ENCODE results near the gene SEZ6L2. TPM values are rescaled to one million over a fixed set of nuclear protein-coding genes. Genes with fewer than 3 reads are reported as not detected.

The SEZ6L2 gene
- total and polyA plus RNA-seq, 9 of the 15 experiments (the other 6 are each of a cell fraction or from before 2014, with no cell fraction given), result 0.10 to 2.1 (median 0.72) TPM

DNA sequence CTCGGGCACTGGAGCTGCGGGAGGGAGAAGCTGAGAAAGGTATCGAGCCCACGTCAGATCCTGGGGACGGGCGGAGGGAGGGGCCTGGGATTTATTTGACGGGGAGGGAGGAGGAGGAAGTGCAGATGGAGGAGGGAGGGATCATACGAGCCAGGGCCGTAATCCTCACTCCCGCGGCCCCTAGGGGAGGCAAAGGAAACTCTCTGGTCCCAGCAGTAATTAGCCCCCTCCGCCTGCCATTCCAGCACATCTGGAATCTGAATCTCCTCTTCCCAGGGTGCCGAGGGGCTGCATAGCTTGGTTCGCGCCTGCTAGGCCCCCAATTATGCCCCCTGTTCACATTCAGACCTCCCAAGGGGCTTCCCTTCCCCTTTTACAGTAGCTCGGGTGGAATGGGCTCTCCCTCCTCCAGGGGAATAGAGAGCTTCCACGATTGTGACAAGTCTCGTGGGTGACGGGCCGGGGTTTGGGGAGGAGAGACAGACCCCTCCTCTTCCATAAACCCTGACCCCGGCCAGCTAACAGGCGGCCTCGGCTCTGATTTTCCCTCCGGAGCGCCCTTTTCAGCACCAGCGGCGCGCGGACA, at the start of gene SEZ6L2 (continued):
- TF ChIP-seq ZNF407 (IDR thresholded peaks at IDR 0.05; ENCODE audit: low read depth), result no peak
- TF ChIP-seq TCF3 (CRISPR knock-in tag; IDR thresholded peaks at IDR 0.05), result no peak
- TF ChIP-seq POLR2AphosphoS2 (IDR thresholded peaks at IDR 0.05; ENCODE audit: low read length), result no peak
- TF ChIP-seq PTTG1 (tag; IDR thresholded peaks at IDR 0.05; ENCODE audit: low read depth), result no peak
- no peak for TF ChIP-seq ZFPM2 (CRISPR knock-in tag; IDR thresholded peaks at IDR 0.05)
- TF ChIP-seq, protein P1, sequence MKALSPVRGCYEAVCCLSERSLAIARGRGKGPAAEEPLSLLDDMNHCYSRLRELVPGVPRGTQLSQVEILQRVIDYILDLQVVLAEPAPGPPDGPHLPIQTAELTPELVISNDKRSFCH (CRISPR knock-in tag; IDR thresholded peaks at IDR 0.05), result no peak
- TF ChIP-seq, protein P1 (tag; IDR thresholded peaks at IDR 0.05), result 0 out of 2 replicates have a peak, but pooled peaks have one; percentile 26
- peak; percentile 97 for TF ChIP-seq ZNF263 (CRISPR knock-in tag; IDR thresholded peaks at IDR 0.05; ENCODE audit: borderline replicate concordance)
- no peak for TF ChIP-seq ETS2 (tag; IDR thresholded peaks at IDR 0.05; ENCODE audit: borderline replicate concordance, poor library complexity, severe bottlenecking)
- no peak for TF ChIP-seq CAMTA2 (CRISPR knock-in tag; conservative IDR thresholded peaks at IDR 0.05)
- TF ChIP-seq CHD2 (IDR thresholded peaks at IDR 0.05; ENCODE audit: low read depth, low read length), result no peak
- TF ChIP-seq ELF4 (CRISPR knock-in tag; IDR thresholded peaks at IDR 0.05), result no peak
- no peak for TF ChIP-seq ESRRB (CRISPR knock-in tag; IDR thresholded peaks at IDR 0.05; ENCODE audit: borderline replicate concordance)
- TF ChIP-seq, protein P2, sequence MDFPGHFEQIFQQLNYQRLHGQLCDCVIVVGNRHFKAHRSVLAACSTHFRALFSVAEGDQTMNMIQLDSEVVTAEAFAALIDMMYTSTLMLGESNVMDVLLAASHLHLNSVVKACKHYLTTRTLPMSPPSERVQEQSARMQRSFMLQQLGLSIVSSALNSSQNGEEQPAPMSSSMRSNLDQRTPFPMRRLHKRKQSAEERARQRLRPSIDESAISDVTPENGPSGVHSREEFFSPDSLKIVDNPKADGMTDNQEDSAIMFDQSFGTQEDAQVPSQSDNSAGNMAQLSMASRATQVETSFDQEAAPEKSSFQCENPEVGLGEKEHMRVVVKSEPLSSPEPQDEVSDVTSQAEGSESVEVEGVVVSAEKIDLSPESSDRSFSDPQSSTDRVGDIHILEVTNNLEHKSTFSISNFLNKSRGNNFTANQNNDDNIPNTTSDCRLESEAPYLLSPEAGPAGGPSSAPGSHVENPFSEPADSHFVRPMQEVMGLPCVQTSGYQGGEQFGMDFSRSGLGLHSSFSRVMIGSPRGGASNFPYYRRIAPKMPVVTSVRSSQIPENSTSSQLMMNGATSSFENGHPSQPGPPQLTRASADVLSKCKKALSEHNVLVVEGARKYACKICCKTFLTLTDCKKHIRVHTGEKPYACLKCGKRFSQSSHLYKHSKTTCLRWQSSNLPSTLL (IDR thresholded peaks at IDR 0.05), result no peak
- no peak for TF ChIP-seq NFIX (CRISPR knock-in tag; IDR thresholded peaks at IDR 0.05; ENCODE audit: low read depth)
- TF ChIP-seq, protein P3, sequence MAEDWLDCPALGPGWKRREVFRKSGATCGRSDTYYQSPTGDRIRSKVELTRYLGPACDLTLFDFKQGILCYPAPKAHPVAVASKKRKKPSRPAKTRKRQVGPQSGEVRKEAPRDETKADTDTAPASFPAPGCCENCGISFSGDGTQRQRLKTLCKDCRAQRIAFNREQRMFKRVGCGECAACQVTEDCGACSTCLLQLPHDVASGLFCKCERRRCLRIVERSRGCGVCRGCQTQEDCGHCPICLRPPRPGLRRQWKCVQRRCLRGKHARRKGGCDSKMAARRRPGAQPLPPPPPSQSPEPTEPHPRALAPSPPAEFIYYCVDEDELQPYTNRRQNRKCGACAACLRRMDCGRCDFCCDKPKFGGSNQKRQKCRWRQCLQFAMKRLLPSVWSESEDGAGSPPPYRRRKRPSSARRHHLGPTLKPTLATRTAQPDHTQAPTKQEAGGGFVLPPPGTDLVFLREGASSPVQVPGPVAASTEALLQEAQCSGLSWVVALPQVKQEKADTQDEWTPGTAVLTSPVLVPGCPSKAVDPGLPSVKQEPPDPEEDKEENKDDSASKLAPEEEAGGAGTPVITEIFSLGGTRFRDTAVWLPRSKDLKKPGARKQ (CRISPR knock-in tag; IDR thresholded peaks at IDR 0.05), result no peak
- TF ChIP-seq PPARD (CRISPR knock-in tag; IDR thresholded peaks at IDR 0.05), result no peak

Measured in K562 (cell line).